ENCODE measurements around the gene USP38.
"Not testable (repeated sequence)": the region's sequence is repeated elsewhere in the genome, so short reads cannot be mapped to it uniquely, and the experiment has no call there.

The USP38 gene

DNA sequence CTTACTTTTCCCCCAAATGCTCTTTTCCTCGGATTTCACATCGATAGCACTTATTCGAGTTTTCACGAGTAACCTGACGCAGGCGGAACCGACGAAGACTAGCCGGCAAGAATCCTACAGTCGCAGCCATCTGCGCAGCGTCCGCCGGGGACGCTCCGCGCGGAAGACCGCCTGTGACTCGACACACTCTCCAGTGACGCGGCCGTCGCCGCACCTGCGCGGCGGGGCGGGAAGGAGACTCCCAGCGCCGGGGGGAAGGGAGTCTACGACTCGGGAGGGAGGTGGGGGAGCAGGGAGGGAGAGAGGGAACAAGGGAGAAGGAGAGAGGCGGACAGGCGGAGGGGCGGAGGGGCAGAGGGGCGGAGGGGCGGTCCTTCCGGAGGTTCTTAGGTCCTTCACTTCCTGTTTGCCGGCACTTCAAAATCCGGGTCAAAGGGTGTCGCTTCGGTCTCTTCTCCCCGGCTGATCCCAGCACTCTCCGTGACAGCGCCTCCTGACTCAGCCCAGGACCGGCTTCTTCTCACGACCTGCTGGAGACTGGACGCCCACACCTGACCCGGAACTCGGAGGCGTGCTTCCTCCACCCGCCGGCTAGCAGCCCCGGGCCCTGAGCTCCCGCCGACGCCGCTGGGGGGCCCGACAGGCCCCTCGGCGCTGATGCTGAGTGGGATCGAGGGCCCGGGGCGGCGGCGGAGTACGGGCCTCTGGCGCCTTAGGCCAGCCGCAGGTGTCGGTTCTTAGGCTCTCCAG is at the start of gene USP38:
TSS of gene USP38 (plus strand) at position 415 of the 750 bp plus-strand sequence. CDS start 534 bp downstream, outside the sequence.
- DNase-seq (ENCODE audit: low read depth), result peak; percentile 66

- DNase-seq (ENCODE audit: low read depth), result no peak
Observed at GRCh38 chr4:143135358-143135757, 49.4 kb upstream of the USP38 start.

- DNase-seq (ENCODE audit: low read depth), result no peak
Observed at GRCh38 chr4:143140696-143141095, 44.0 kb upstream of the USP38 start.

- DNase-seq (ENCODE audit: low read depth), result no peak
Observed at GRCh38 chr4:143148521-143148920, 36.2 kb upstream of the USP38 start.

- DNase-seq (ENCODE audit: low read depth), result no peak
Observed at GRCh38 chr4:143156853-143157252, 27.9 kb upstream of the USP38 start.

DNA sequence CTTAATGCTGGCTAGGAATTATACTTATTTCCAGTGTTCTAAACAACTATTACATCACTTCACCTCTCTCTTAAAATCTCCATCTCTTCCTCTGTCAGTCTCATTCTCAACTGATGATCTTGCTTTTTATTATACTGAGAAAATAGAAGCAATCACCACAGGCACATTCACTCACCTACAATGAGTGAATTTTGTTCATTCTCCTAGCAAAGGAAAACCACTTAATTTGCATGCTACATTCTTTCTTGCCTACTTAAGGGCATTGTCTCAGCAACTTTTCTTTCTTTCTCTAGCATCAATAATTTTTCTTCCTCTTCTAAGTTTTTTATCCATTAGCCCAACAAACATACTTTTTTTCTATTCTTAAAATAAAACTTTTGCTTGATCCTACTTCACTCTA is 21.1 kb upstream of the USP38 start:
- no peak for DNase-seq (ENCODE audit: low read depth)

- not testable (repeated sequence) for DNase-seq (ENCODE audit: low read depth)
Observed at GRCh38 chr4:143166722-143167121, 18.0 kb upstream of the USP38 start.

DNA sequence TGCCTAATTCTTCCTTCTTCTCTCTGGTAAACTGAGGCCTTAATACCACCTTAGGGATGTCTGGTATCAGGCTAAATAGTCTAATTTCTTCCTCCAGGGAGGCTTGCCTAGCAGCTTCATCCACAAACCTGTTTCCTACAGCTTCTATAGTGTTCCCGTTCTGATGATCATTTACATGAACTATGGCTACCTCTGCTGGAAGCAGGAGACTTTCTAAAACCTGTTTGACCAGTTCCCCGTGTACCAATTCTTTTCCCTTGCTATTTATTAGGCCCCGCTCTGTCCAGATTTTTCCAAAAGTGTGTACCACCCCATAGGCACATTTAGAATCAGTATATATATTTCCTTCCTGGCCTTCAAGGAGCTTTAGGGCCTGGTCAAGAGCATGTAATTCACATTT is 5.8 kb upstream of the USP38 start:
- no peak for DNase-seq (ENCODE audit: low read depth)

DNA sequence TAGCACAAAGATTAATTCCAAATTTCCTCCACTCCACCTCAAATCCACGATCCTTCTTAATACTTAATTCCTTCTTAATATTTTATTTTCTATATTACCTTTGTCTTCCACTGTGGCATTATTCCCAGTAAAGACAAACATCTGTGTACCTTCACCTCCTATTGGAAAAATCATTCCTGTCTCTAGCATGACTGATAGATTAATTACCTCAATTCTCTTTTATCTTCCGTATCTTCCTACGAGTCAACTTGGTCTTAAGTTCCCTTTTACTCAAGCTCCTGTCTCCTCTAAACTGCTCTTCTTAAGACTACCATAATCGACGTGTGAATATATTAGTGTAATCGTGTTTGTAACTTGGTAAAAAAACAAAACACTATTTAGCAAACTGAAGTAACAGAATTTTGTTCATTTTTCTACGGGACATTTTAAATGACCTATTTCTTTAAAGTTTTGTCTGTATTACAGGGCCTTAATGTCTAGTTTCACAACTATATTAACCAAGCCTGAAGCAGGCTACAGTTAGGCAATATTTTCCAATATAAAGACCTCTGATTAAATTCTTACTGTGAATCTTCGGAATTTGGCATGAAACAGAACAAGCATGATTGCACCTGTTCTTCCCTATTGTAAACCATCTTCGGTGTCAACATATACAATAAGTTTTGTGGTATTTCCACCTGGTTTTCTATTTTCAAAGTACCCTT is 1.1 kb upstream of the USP38 start:
- no peak for DNase-seq (ENCODE audit: low read depth)

DNA sequence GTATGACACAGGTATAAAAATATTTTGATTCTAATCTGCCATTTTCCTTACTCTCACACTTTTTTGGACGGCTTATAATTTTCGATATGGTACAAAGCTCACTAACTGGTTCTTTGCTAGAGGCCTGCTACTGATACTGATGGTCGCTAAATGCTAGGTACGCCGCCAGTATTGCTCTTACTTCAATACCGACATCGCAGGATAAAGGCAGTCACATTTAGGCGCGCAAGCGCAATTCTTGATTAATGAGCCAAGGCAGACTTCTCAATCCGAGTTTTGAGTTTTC is 557 bp upstream of the USP38 start:
- no peak for DNase-seq (ENCODE audit: low read depth)

DNA sequence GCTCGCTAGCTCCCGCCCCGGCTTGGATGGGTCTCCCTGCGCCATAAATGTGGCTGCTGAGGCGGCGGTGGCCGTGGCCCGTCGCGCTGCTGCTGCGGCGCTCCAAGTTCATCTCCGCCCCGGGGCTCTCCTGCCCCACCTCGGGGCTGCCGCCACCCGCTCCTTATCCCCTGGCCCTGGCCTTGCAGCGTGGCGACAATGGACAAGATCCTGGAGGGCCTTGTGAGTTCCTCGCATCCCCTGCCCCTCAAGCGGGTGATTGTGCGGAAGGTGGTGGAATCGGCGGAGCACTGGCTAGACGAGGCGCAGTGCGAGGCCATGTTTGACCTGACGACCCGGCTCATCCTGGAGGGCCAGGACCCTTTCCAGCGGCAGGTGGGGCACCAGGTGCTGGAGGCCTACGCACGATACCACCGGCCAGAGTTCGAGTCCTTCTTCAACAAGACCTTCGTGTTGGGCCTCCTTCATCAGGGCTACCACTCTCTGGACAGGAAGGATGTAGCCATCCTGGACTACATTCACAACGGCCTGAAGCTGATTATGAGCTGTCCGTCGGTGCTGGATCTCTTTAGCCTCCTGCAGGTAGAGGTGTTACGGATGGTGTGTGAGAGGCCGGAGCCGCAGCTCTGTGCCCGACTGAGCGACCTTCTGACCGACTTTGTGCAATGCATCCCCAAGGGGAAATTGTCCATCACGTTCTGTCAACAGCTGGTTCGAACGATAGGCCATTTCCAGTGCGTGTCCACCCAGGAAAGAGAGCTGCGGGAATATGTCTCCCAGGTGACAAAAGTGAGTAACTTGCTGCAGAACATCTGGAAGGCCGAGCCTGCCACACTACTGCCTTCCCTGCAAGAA is 763 bp downstream of the USP38 start:
- DNase-seq (ENCODE audit: low read depth), result peak; percentile 1

DNA sequence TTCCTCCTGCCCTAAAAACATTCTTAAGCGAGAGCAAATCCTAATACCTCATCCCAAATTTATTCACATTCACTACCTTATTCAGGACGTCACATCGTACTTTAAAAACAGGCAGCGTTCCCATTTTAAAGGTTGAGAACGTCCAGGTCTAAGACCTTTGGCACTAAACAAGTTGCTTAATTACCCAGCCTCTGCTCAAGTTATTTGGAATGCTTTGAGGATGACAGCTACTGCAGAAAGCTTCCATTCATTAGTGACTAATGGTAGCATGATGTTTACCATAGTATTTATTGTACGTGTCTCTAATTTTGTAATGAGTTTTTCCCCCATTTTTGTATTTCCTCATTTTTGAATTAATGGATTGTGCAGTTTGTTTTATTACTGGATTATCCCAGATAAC is 1.5 kb downstream of the USP38 start:
- DNase-seq (ENCODE audit: low read depth), result no peak

GRCh38 chr4:143186649-143187048 is 1.9 kb downstream of the USP38 start:
- DNase-seq (ENCODE audit: low read depth), result no peak

GRCh38 chr4:143188136-143189088 is 3.7 kb downstream of the USP38 start:
- no peak for DNase-seq (ENCODE audit: low read depth)

DNA sequence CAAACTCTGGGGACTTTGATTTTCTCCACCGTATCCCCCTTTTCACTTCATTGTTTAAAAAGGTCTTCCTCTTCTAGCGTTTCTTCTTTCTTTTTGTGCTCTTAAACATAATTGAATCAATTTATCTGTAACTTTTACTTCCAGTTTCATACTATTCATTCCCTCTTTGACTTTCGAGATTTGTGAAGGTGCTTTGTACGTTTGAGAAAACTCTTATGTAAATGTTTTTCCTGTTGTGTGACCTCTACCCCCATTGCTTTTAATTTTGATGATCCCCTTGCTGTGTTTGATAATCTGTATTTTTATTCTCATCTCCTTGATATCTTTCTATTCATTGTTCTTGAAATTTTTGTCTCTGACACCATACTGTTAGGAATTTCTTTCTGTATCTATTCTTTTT is 4.8 kb downstream of the USP38 start:
- no peak for DNase-seq (ENCODE audit: low read depth)

DNA sequence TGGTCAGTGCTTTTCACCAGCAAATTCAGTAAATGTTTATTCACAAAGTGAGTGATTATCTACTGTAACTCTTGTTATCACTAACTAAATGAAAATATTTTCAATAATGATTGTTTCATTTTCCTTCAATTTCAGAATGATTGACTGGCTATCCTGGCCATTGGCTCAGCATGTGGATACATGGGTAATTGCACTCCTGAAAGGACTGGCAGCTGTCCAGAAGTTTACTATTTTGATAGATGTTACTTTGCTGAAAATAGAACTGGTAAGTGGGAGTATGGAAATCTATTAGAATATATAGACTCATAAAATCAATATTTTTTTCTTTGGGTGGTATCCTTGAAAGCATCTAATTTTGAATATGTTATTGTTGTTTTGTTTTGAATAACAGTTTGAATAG is 10.9 kb downstream of the USP38 start:
- no peak for DNase-seq (ENCODE audit: low read depth)

DNA sequence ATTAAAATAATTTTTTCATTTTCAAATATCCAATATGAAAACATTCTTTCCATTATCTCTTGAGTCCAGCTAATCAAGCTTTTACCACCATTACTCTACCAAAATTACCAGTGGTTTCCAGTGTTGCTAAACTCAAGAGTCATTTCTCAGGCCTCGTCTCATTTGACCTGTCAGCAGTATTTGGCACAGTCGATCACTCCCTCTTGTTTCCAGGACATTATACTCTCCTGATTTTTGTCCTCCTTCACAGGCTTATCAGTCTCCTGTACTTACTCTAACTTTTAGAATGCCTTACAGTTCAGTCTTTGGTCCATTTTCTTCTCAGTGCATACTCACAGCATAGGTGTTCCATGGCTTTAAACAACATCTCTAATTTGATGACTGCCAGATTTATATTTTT is 11.6 kb downstream of the USP38 start:
- no peak for DNase-seq (ENCODE audit: low read depth)

GRCh38 chr4:143199503-143199902 is 14.8 kb downstream of the USP38 start:
- DNase-seq (ENCODE audit: low read depth), result no peak

- DNase-seq (ENCODE audit: low read depth), result no peak
Observed at GRCh38 chr4:143202824-143203223, 18.1 kb downstream of the USP38 start.

GRCh38 chr4:143203577-143203976 is 18.9 kb downstream of the USP38 start:
- no peak for DNase-seq (ENCODE audit: low read depth)

GRCh38 chr4:143207555-143207954 is 22.8 kb downstream of the USP38 start:
- no peak for DNase-seq (ENCODE audit: low read depth)

DNA sequence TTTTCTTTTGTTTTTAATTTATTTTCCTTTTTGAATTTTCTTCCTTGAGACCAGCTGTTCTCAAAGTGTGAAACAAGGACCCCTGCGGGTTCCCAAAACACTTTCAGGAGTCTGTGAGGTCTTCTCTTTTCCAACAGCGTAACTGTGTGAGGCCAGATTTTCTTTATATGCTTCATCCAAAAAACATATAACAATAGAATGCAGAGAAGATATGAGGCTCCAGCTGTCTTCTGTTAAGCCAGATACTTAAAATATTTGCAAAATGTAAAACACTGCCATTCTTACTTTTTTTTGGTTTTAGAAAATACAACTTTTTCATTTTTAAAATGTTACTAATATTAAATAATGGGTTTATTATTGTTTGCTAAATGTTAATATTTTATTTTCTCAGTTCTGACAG is 27.8 kb downstream of the USP38 start:
- DNase-seq (ENCODE audit: low read depth), result no peak
